ENCODE results near the gene ETV5.
"Not testable (repeated sequence)": the region's sequence is repeated elsewhere in the genome, so short reads cannot be mapped to it uniquely, and the experiment has no call there.

Gene ETV5

DNA sequence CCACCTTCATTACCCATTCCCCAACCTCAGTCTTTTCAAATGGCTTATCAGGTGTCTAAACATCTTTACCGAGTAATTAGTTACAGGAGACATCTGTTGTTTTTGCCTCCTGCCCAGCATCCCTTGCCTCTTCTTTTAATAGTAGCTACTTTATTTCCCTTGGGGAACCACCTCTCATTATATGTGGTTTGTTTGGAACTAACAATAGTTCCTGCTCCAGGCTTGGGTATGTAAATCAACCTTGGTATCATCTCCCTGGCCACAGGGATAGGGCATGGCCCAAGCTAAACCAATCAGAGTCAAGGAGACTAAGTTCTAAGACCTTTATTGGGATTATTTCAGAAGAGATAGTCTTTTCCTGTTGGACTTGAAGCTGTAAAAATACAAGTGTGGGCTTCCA is 76.6 kb downstream of the ETV5 start:
- H3K4me3 ChIP-seq (ENCODE audit: low read length), result no peak overlapping the region
- DNase-seq (ENCODE audit: low read depth), result no peak
- TF ChIP-seq, protein P1, sequence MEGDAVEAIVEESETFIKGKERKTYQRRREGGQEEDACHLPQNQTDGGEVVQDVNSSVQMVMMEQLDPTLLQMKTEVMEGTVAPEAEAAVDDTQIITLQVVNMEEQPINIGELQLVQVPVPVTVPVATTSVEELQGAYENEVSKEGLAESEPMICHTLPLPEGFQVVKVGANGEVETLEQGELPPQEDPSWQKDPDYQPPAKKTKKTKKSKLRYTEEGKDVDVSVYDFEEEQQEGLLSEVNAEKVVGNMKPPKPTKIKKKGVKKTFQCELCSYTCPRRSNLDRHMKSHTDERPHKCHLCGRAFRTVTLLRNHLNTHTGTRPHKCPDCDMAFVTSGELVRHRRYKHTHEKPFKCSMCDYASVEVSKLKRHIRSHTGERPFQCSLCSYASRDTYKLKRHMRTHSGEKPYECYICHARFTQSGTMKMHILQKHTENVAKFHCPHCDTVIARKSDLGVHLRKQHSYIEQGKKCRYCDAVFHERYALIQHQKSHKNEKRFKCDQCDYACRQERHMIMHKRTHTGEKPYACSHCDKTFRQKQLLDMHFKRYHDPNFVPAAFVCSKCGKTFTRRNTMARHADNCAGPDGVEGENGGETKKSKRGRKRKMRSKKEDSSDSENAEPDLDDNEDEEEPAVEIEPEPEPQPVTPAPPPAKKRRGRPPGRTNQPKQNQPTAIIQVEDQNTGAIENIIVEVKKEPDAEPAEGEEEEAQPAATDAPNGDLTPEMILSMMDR (conservative IDR thresholded peaks at IDR 0.05; ENCODE audit: low read depth, low read length), result no peak

DNA sequence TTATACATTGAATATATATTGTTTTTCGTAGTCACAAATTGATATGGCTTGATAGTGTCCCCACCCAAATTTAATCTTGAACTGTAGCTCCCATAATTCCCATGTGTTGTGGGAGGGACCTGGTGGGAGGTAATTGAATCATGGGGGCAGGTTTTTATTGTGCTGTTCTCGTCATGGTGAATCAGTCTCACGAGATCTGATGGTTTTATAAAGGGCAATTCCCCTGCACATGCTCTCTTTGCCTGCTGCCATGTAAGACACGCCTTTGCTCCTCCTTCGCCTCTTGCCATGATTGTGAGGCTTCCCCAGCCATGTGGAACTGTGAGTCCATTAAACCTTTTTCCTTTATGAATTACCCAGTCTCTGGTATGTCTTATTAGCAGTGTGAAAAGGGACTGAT is 82.9 kb downstream of the ETV5 start:
- not testable (repeated sequence) for DNase-seq (ENCODE audit: low read depth); H3K4me3 ChIP-seq (ENCODE audit: low read length)

DNA sequence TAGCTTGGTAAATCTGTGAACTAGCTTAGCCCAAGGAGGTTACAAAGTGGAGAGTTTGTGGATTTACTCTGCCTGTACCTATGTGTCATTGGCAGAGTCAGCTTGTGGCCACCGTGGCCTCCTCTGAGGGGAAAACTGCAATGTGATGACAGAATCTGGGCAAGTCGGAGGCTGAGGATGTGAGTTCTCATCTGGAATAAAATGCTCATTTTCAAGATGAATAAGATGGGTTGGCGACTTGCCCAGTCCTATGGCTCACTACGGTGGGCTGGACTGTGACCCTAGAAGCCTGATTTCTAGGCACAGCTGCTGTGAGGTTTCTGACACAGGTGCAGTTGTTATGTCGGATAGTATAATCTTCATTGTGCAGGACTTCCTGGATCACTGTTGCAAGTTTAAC is 83.7 kb downstream of the ETV5 start:
- H3K4me3 ChIP-seq (ENCODE audit: low read length), result no peak overlapping the region
- no peak for DNase-seq (ENCODE audit: low read depth)
- TF ChIP-seq, protein P1 (conservative IDR thresholded peaks at IDR 0.05; ENCODE audit: low read depth, low read length), result no peak

DNA sequence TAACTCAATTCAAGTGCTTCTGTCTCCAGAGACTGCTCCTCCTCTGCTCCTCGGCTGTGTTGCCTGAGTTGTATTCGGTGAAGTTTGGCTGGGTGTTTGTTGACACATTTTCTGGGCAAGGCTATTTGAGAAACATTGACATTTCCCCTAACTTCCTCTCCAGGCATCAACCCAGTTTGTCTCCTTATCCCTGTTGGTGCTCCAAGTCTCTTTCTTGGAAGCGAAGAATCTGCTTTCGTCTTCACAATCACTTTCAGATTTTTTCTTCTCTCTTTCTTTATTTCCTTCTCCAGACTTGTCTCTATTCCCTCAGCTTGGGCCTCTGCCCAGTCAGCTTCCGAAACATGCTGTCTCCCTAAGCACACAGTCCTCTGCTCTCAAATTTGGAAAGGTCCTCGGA is 84.7 kb downstream of the ETV5 start:
- TF ChIP-seq, protein P1 (conservative IDR thresholded peaks at IDR 0.05; ENCODE audit: low read depth, low read length), result no peak
- H3K4me3 ChIP-seq (ENCODE audit: low read length), result no peak overlapping the region
- DNase-seq (ENCODE audit: low read depth), result no peak

DNA sequence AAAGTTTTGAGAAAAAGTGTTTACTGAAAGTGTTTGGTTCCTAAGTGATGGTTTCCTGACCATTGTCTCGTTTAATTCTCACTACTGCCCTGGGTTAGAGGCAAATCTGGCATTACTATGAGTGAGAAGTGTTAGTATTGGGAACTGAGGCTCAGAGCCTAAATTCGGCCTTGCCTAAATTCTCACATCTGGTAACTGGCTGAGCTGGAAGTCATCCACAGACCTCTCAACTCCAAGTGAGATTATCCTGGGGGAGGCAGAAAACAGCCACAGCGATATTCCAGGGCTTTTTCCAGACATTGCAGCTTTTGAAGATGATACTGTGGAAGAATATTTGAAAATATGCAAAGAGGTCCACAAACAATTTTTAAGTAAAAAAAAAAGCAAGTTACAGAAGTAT is 86.0 kb downstream of the ETV5 start:
- TF ChIP-seq, protein P1 (conservative IDR thresholded peaks at IDR 0.05; ENCODE audit: low read depth, low read length), result no peak
- no peak for DNase-seq (ENCODE audit: low read depth)
- H3K4me3 ChIP-seq (ENCODE audit: low read length), result no peak overlapping the region

DNA sequence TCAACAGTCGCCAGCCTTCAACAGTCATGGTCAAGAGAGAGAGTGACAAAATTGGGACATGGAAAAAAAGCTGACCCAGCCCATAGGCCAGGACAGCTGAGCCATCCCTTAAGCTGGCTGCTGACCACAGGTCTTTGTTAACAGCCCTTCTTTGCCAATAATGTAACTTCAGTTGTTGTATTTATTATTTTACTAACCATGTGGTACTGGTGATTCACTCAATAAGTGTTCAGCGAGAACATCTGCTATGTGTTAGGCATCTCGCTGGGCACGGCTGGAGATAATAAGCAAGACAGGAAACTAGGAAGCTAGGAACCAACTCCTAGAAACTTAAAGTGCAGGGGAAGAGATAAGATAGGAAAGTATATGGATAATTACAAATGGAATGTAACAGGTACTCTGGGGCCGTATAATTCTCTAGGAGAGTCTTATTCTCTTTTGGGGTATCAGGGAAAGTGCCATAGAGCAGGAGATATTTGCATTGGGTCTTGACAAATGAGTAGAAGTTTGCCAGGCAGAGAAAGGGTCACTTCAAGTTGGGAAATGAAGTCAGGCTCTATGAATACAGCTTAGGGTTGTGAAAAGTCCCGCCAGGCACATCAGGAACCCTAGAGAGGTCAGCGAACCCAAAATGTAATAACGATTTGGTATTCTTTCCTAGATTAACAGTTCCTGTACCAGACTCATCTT is 87.1 kb downstream of the ETV5 start:
- DNase-seq (ENCODE audit: low read depth), result no peak
- no peak overlapping the region for H3K4me3 ChIP-seq (ENCODE audit: low read length)
- TF ChIP-seq, protein P1 (conservative IDR thresholded peaks at IDR 0.05; ENCODE audit: low read depth, low read length), result no peak

DNA sequence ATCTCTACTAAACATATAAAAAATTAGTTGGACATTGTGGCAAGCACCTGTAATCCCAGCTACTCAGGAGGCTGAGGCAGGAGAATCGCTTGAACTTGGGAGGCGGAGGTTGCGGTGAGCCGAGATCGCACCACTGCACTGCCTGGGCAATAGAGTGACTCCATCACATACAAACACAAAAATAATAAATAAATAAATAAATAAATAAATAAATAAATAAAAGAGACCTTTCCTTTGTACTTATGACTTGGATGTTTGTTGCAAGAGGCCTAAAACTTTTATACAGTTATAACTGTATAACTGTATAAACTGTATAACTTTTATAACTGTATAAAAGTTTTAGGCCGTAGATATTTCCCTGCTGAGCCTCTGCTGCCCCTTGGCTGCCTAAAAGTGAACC is 87.6 kb downstream of the ETV5 start:
- not testable (repeated sequence) for H3K4me3 ChIP-seq (ENCODE audit: low read length); DNase-seq (ENCODE audit: low read depth)

DNA sequence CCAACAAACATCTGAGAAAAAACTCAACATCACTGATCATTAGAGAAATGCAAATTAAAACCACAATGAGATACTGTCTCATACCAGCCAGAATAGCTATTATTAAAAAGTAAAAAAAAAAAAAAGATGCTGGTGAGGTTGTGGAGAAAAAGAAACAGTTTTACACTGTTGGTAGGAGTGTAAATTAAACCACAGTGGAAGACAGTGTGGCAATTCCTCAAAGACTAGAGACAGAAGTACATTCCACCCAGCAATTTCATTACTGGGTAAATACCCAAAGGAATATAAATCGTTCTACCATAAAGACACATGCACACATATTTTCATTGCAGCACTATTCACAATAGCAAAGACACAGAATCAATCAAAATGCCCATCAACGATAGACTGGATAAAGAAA is 89.6 kb downstream of the ETV5 start:
- not testable (repeated sequence) for H3K4me3 ChIP-seq (ENCODE audit: low read length); DNase-seq (ENCODE audit: low read depth)

DNA sequence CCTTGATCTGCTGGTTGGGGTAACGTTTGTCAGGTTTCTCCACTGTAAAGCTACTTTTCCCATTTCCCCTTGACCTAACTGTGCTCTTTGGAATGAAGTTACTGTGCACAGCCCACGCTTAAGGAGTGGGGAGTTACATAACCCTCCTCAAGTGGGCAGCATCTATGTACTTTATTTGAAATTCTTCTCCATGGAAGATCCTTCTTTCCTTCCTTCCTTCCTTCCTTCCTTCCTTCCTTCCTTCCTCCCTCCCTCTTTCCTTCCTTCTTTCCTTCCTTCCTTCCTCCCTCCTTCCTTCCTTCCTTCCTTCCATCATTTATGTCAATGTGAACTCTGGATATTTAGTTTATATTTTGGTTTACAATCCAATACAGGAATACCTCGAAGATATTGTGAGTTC is 94.0 kb downstream of the ETV5 start:
- DNase-seq (ENCODE audit: low read depth), result no peak
- H3K4me3 ChIP-seq (ENCODE audit: low read length), result no peak overlapping the region
- TF ChIP-seq, protein P1 (conservative IDR thresholded peaks at IDR 0.05; ENCODE audit: low read depth, low read length), result no peak

Data from retinal pigment epithelial cell (primary cell).